ENCODE data around the gene TNFSF13B. TPM values are rescaled to one million over a fixed set of nuclear protein-coding genes. Genes with fewer than 3 reads are reported as not detected.
A peak's percentile ranks its signal among the peaks of the same experiment; 100 is the strongest.

TNFSF13B gene
- total RNA-seq, 1 donor from 2014 or later: 3.3 TPM

GRCh38 chr13:108326309-108326708 is 56.8 kb downstream of the TNFSF13B start:
- no peak for TF ChIP-seq CTCF (IDR thresholded peaks at IDR 0.05; ENCODE audit: unreplicated experiment)
- H3K36me3 Mint-ChIP-seq (ENCODE audit: insufficient read depth): peaks cover 5% of the 10 kb centered on the region
- H3K27me3 Mint-ChIP-seq: peaks cover 3% of the 10 kb centered on the region
- H3K27ac Mint-ChIP-seq: no peak overlapping the region
- DNase-seq (ENCODE audit: low spot score, unreplicated experiment): no peak
- H3K9me3 Mint-ChIP-seq (ENCODE audit: low read depth): peaks cover 19% of the 10 kb centered on the region
- H3K4me3 Mint-ChIP-seq (ENCODE audit: low read depth): no peak overlapping the region
- peaks cover 15% of the 10 kb centered on the region for H3K4me1 Mint-ChIP-seq (ENCODE audit: low read depth)

DNA sequence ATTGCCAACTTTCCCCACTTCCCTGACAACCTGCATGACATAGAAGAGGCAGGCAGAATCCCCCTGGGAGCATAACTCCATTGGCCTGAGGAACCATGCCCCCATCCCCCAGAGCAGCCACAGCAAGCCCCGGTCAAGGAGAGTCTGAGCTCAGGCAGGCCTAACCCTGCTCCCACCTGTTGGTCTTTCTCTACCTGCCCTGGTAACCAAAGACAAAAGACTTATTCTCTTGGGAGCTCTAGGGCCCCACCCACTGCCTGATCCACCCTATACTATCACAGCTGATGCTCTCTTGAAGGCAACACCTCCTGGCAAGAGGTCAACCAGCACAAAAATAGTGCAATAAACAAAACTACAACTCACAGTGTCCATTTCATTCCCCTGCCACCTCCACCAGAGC is 59.3 kb downstream of the TNFSF13B start:
- no peak for DNase-seq (ENCODE audit: low spot score, unreplicated experiment)
- Mint-ChIP-seq H3K27ac (no peak overlapping the region), H3K27me3 (peaks cover 3% of the 10 kb centered on the region), H3K9me3 (ENCODE audit: low read depth) (peaks cover 33% of the 10 kb centered on the region), H3K4me1 (ENCODE audit: low read depth) (peaks cover 15% of the 10 kb centered on the region), H3K36me3 (ENCODE audit: insufficient read depth) (peaks cover 5% of the 10 kb centered on the region), H3K4me3 (ENCODE audit: low read depth) (no peak overlapping the region)
- no peak for TF ChIP-seq CTCF (IDR thresholded peaks at IDR 0.05; ENCODE audit: unreplicated experiment)

- no peak for TF ChIP-seq CTCF (IDR thresholded peaks at IDR 0.05; ENCODE audit: unreplicated experiment)
- Mint-ChIP-seq H3K27ac (no peak overlapping the region), H3K9me3 (ENCODE audit: low read depth) (peaks cover 34% of the 10 kb centered on the region), H3K27me3 (peaks cover 4% of the 10 kb centered on the region), H3K4me3 (ENCODE audit: low read depth) (no peak overlapping the region), H3K4me1 (ENCODE audit: low read depth) (peaks cover 16% of the 10 kb centered on the region), H3K36me3 (ENCODE audit: insufficient read depth) (peaks cover 5% of the 10 kb centered on the region)
- DNase-seq (ENCODE audit: low spot score, unreplicated experiment): no peak
Observed at GRCh38 chr13:108332791-108333190, 63.3 kb downstream of the TNFSF13B start.

DNA sequence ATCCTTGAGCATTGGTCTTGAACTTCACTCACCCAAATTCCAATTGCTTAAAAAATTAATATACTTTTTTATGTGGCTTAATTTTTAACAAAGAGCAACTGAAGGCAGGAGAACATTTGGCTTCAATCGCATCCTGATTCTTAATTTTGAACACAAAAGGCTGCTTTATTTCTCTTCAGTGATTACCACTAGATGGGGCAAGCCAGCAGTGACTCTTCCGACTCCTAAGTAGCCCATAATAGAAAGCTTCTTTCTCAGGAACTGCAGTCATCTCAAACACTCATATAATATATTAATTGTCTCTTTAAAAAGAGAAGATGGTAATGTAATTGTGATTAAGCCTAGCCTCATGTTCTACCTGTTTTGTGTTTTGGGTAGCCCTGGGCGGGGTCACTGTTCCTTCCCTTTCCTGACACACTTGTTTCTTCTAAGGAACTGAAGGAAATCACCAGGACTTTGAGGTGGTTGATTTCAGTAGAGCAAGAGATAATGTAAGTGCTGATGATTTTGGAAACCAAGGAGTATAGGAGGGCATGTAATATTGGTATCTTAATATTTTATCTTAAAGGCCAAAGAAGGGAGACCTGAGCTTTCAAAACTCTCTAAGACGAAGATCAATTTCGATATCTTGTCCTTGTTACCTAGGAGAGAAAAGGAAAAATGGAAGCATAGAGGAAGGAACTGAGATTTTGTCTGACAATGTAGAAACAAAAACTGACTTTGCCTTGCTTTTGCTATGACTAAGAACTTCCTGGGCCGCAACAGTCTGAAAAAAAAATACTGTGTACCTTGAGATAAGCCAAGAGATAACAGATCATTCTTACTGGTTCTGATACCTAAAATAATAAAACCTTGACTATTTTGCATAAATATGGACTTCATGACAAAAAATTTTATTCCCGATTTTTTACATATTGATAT is 73.1 kb downstream of the TNFSF13B start:
- Mint-ChIP-seq H3K27ac (no peak overlapping the region), H3K4me3 (ENCODE audit: low read depth) (no peak overlapping the region), H3K36me3 (ENCODE audit: insufficient read depth) (no peaks in the 10 kb centered on the region), H3K4me1 (ENCODE audit: low read depth) (peaks cover 31% of the 10 kb centered on the region), H3K9me3 (ENCODE audit: low read depth) (no peaks in the 10 kb centered on the region), H3K27me3 (no peaks in the 10 kb centered on the region)
- TF ChIP-seq CTCF (IDR thresholded peaks at IDR 0.05; ENCODE audit: unreplicated experiment): peak; percentile 63
- no peak for DNase-seq (ENCODE audit: low spot score, unreplicated experiment)

DNA sequence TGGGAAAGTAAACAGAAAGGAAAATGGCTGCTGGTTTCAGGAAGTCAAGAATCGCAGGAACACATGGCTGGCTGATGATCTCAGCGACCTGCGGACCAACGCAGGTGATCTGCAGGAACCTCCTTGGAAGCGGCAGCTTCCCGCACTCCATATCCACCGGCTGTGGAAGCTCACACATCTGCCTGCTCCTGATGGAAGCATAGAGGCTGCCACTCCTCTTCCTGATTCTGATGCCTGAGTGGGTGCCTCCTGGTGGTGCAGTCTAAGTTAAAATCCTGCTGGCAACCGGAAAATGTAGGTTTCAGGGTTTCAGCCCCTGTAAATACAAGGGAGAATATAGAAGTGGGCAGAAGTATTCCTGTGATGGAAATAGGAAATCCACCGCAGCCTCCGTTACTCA is 75.5 kb downstream of the TNFSF13B start:
- Mint-ChIP-seq H3K4me3 (ENCODE audit: low read depth) (no peak overlapping the region), H3K9me3 (ENCODE audit: low read depth) (no peaks in the 10 kb centered on the region), H3K27ac (no peak overlapping the region), H3K36me3 (ENCODE audit: insufficient read depth) (no peaks in the 10 kb centered on the region), H3K27me3 (no peaks in the 10 kb centered on the region), H3K4me1 (ENCODE audit: low read depth) (peaks cover 24% of the 10 kb centered on the region)
- peak; percentile 9 for TF ChIP-seq CTCF (IDR thresholded peaks at IDR 0.05; ENCODE audit: unreplicated experiment)
- no peak for DNase-seq (ENCODE audit: low spot score, unreplicated experiment)
